Measurements from ENCODE around the gene USP9X. TPM values are rescaled to one million over a fixed set of nuclear protein-coding genes. Genes with fewer than 3 reads are reported as not detected.

Gene USP9X
- total RNA-seq, 1 donor from 2014 or later = 50.4 TPM

Other genes with a start within 250 kb of the USP9X start
- gene DDX3X, start 248.7 kb downstream of the USP9X start, total RNA-seq = 312 and 337 TPM in 2 replicates

All from activated T-helper 1 cell treated with anti-CD3 and anti-CD28 coated beads, Interleukin-12 subunit alpha, Interleukin-12 subunit beta, Interleukin-2, Interleukin-4 antibody, amounts not matched to agents 30 ng/mL and 10 ng/mL and 1 ng/mL, durations not matched to agents 14 hours and 24 hours and 36 hours (primary cell).